MCF 10A (cell line): ENCODE measurements around the gene CYP2E1. TPM values are rescaled to one million over a fixed set of nuclear protein-coding genes. Genes with fewer than 3 reads are reported as not detected.

Experiments used
- BruUV-seq: library from RNA; stranded (reverse); fragments of 400-500 nt; replicated peaks from 2 replicates; lab custom pipeline; 2021; lab: Mats Ljungman, UMichigan
- CTCF ChIA-PET: fragments of 300-600 bp; sonication (Branson Sonifier 250); formaldehyde crosslinking; extraction: SDS; loops from one replicate; lab custom pipeline; 2021; ENCODE audit warnings: antibody characterized with exemption, inconsistent platforms; lab: Yijun Ruan, JAX
- POLR2A ChIA-PET: fragments of 300-600, 350-650 bp; sonication (Branson Sonifier 250); formaldehyde crosslinking; extraction: SDS; loops from one replicate; lab custom pipeline; 2020; ENCODE audit warnings: antibody characterized with exemption, inconsistent platforms; lab: Yijun Ruan, JAX
- DNase-seq: peaks from one replicate; pipeline ENCODE4 v3.0.0-alpha.2; 2018; ENCODE audit not compliant: unreplicated experiment
- H3K27ac Mint-ChIP-seq: one replicate; pipeline ENCODE4 v1.8.0; 2022; ENCODE audit warnings: mild to moderate bottlenecking, low read depth, mixed read lengths; ENCODE audit not compliant: unreplicated experiment
- H3K27me3 Mint-ChIP-seq: one replicate; pipeline ENCODE4 v1.8.0; 2022; ENCODE audit warnings: mixed read lengths; ENCODE audit not compliant: insufficient read depth, unreplicated experiment
- H3K36me3 Mint-ChIP-seq: one replicate; pipeline ENCODE4 v1.8.0; 2022; ENCODE audit warnings: mild to moderate bottlenecking, moderate library complexity, mixed read lengths; ENCODE audit not compliant: insufficient read depth, unreplicated experiment
- H3K4me1 Mint-ChIP-seq: one replicate; pipeline ENCODE4 v1.8.0; 2022; ENCODE audit warnings: mixed read lengths; ENCODE audit not compliant: insufficient read depth, unreplicated experiment
- H3K4me3 Mint-ChIP-seq: one replicate; pipeline ENCODE4 v1.8.0; 2022; ENCODE audit warnings: mild to moderate bottlenecking, moderate library complexity, mixed read lengths; ENCODE audit not compliant: unreplicated experiment
- H3K9me3 Mint-ChIP-seq: one replicate; pipeline ENCODE4 v1.8.0; 2022; ENCODE audit warnings: mixed read lengths; ENCODE audit not compliant: unreplicated experiment
- intact Hi-C: fragments of 100-400 bp; cut with micrococcal nuclease; formaldehyde crosslinking; loops from 2 replicates; pipeline ENCODE4 v1.14.1; 2022
- total RNA-seq: library from RNA; stranded (reverse); gene quantifications from 2 replicates; pipeline ENCODE4 v1.2.3, GENCODE V29; 2022
- TF ChIP-seq, protein P1 (sequence below): fragments of 200-600 bp; IDR thresholded peaks from one replicate; pipeline ENCODE4 v1.8.0; 2022; ENCODE audit warnings: antibody characterized with exemption, mild to moderate bottlenecking; ENCODE audit not compliant: unreplicated experiment

CYP2E1 gene
- total RNA-seq, 1 experiment from 2014 or later = not detected

DNA sequence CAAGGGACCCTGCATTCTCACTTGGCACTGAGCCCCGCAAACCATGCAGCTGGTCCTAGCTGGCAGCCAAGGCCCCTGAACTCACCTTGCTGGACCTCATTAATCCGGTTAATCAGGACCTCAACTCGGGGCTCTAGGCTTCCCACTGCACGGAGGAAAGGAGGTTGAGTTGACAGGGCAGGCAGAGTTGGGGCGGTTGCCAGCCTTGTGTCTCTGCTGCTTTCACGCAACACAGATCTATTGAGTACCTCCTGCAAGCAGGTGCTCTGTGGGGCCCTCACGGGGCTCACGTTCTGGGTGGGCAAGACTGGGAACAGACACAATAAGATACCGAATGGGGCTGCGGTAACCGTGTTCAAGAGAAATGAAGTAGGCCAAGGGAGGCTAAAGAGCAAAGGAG, 32.1 kb downstream of the CYP2E1 start:
- DNase-seq = no peak
- Mint-ChIP-seq H3K4me3 (no peak overlapping the region), H3K27ac (no peak overlapping the region), H3K9me3 (no peaks in the 10 kb centered on the region), H3K4me1 (no peaks in the 10 kb centered on the region), H3K27me3 (peaks cover 70% of the 10 kb centered on the region), H3K36me3 (no peaks in the 10 kb centered on the region)
- ChIA-PET CTCF (interaction anchor here (0.8 kb wide), 1 partner anchor 19 kb away, joined by 3 read pairs; no protein-coding TSS in a partner anchor), POLR2A (no interaction called here)
- intact Hi-C loops = no loop called here
- BruUV-seq = no TSS peak
- TF ChIP-seq, protein P1, sequence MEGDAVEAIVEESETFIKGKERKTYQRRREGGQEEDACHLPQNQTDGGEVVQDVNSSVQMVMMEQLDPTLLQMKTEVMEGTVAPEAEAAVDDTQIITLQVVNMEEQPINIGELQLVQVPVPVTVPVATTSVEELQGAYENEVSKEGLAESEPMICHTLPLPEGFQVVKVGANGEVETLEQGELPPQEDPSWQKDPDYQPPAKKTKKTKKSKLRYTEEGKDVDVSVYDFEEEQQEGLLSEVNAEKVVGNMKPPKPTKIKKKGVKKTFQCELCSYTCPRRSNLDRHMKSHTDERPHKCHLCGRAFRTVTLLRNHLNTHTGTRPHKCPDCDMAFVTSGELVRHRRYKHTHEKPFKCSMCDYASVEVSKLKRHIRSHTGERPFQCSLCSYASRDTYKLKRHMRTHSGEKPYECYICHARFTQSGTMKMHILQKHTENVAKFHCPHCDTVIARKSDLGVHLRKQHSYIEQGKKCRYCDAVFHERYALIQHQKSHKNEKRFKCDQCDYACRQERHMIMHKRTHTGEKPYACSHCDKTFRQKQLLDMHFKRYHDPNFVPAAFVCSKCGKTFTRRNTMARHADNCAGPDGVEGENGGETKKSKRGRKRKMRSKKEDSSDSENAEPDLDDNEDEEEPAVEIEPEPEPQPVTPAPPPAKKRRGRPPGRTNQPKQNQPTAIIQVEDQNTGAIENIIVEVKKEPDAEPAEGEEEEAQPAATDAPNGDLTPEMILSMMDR = no peak

DNA sequence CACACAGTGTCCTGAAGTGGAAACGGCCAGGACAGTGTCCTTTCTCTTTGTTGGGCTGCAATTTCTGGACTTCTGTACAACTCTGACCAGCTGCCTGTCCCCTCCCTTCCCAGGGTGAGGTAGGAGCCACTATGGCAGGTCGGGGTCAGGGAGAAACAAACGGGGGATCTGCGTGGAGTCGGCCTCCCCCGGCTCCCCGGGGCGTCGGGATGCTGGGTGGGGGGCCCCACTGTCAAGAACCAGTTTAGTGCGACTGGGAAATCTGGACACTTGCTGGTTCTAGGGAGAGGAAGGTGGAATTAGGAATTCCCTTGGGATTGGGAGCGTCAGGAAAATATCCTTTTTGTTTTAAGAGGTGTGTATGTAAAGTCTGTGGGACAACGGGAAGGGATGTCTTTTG, 37.7 kb downstream of the CYP2E1 start:
- no peaks in the 10 kb centered on the region for H3K9me3 Mint-ChIP-seq
- BruUV-seq = no TSS peak
- intact Hi-C loops = no loop called here
- peaks cover 22% of the 10 kb centered on the region for H3K27me3 Mint-ChIP-seq
- TF ChIP-seq, protein P1 = no peak
- no peaks in the 10 kb centered on the region for H3K4me1 Mint-ChIP-seq
- DNase-seq = no peak
- H3K4me3 Mint-ChIP-seq = no peak overlapping the region
- ChIA-PET POLR2A (no interaction called here), CTCF (no interaction called here)
- H3K36me3 Mint-ChIP-seq = no peaks in the 10 kb centered on the region
- H3K27ac Mint-ChIP-seq = no peak overlapping the region

DNA sequence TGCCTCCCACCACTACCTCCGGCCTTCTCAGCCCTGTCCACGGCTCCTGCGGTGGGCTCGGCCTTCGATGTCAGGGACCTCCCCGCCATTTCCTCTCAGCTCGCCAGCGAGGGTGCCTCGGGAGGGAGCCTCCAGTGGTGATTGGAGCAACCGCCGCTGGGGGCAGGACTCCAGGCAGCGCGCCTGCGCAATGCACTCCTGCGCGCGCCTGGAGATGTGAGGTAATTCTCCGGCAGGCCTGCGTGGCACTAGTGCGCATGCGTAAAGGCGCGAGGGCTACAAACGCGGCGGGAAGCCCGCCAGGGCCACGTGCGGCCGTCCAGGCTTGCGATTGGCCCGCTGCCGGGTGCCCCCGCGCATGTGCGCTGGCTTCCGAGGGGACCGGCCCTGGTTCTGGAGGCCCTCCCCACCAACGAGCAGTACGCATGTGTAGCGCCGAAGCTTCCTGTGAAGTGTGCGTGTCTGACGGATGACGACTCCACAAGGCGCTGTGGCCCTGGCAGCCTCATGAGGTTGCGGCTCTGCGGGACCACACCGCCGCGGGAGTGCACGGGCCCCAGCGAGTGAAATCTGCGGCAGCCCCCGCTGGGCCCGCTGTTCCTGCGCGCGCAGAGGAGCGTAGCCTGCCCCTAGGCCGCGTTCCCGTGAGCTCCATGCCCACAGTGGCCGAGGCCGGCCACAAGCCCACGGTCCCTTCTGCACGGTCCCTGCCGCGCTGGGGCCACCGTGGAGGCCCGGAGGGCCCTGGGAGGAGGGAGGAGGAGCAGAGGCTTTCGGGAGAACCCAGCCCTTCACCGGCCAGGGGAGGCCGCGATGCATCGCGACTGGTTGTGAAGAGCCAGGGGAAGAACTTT, 38.5 kb downstream of the CYP2E1 start, which contains the start of gene SYCE1:
SYCE1 (minus strand) TSS at position 143 of the 854 bp plus-strand sequence; CDS start at position 89, 54 bp downstream.
- Mint-ChIP-seq H3K27me3 (peaks cover 21% of the 10 kb centered on the region), H3K9me3 (no peaks in the 10 kb centered on the region), H3K36me3 (no peaks in the 10 kb centered on the region), H3K4me3 (no peak within 1 kb of the TSS), H3K4me1 (no peaks in the 10 kb centered on the region), H3K27ac (no peak within 1 kb of the TSS)
- TF ChIP-seq, protein P1 = no peak
- ChIA-PET POLR2A (no interaction called here), CTCF (interaction anchor here (0.6 kb wide), 1 partner anchor 15 kb away, joined by 3 read pairs; no protein-coding TSS in a partner anchor)
- BruUV-seq = no TSS peak
- DNase-seq = no peak
- intact Hi-C loops = no loop called here

DNA sequence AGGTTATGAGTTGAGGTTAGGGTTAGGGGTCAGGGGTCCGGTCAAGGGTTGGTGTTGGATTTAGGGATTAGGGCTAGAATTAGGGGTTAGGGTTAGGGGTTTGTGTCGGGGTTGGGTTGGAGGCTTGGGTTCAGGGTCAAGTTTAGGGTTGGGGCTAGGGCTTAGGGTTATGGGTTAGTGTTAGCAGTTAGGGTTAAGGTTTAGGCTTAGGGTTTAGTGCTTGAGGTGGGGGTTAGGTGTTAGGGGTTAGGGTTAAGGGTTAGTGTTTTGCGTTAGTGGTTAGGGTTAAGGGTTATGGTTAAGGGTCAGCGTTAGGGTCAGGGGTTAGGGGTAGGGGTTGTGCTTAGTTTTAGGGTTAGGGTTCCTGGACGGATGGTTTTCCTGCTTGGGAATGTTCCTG, 40.0 kb downstream of the CYP2E1 start:
- CTCF ChIA-PET = no interaction called here
- TF ChIP-seq, protein P1 = no peak
- no TSS peak for BruUV-seq

More for the DNA sequence above, 40.0 kb downstream of the CYP2E1 start:
- Mint-ChIP-seq H3K27me3 (peaks cover 6% of the 10 kb centered on the region), H3K9me3 (no peaks in the 10 kb centered on the region), H3K4me3 (no peak overlapping the region), H3K4me1 (no peaks in the 10 kb centered on the region), H3K36me3 (no peaks in the 10 kb centered on the region), H3K27ac (no peak overlapping the region)
- POLR2A ChIA-PET = no interaction called here
- DNase-seq = no peak
- intact Hi-C loops = no loop called here
